Immature natural killer cell (primary cell): ENCODE data around the gene UPF3B. TPM values are rescaled to one million over a fixed set of nuclear protein-coding genes. Genes with fewer than 3 reads are reported as not detected.
"Not testable (repeated sequence)": the region's sequence is repeated elsewhere in the genome, so short reads cannot be mapped to it uniquely, and the experiment has no call there.

Source experiments
- DNase-seq, 3 donors: peaks; one replicate each; pipeline ENCODE4 v3.0.0; 2022; ENCODE audit warnings: mixed read lengths in 1 of 3
- H3K27ac Mint-ChIP-seq, 6 donors: one replicate each; pipeline ENCODE4 v1.8.0; 2020; ENCODE audit warnings: mixed read lengths in 6 of 6, mild to moderate bottlenecking in 5 of 6, inconsistent platforms in 4 of 6, moderate library complexity in 3 of 6
- H3K27me3 Mint-ChIP-seq, 3 donors: one replicate each; pipeline ENCODE4 v1.8.0; 2020 to 2021; ENCODE audit warnings: low read depth in 3 of 3, mild to moderate bottlenecking in 3 of 3, mixed read lengths in 3 of 3, moderate library complexity in 3 of 3, inconsistent platforms in 1 of 3
- H3K36me3 Mint-ChIP-seq, 3 donors: one replicate each; pipeline ENCODE4 v1.8.0; 2020; ENCODE audit warnings: mixed read lengths in 3 of 3, inconsistent platforms in 2 of 3, mild to moderate bottlenecking in 2 of 3
- H3K4me1 Mint-ChIP-seq, 2 donors: one replicate each; pipeline ENCODE4 v1.8.0; 2020; ENCODE audit warnings: inconsistent platforms in 2 of 2, mild to moderate bottlenecking in 2 of 2, mixed read lengths in 2 of 2, moderate library complexity in 1 of 2
- H3K4me3 Mint-ChIP-seq, 5 donors: one replicate each; pipeline ENCODE4 v1.8.0; 2020; ENCODE audit warnings: mild to moderate bottlenecking in 5 of 5, mixed read lengths in 5 of 5, inconsistent platforms in 3 of 5, moderate library complexity in 3 of 5
- H3K9me3 Mint-ChIP-seq, 6 donors: one replicate each; pipeline ENCODE4 v1.8.0; 2020; ENCODE audit warnings: mild to moderate bottlenecking in 6 of 6, mixed read lengths in 6 of 6, inconsistent platforms in 4 of 6, moderate library complexity in 3 of 6
- polyA plus RNA-seq, 3 donors: library from polyadenylated mRNA; unstranded; fragments of 300-500 nt; fragmentation: Illumina TruSeq; gene quantifications; one replicate each; pipeline ENCODE4 v1.2.3, GENCODE V29; 2021

Gene UPF3B
- polyA plus RNA-seq, 3 donors from 2014 or later, result 2.2 to 13.9 (median 5.9) TPM

DNA sequence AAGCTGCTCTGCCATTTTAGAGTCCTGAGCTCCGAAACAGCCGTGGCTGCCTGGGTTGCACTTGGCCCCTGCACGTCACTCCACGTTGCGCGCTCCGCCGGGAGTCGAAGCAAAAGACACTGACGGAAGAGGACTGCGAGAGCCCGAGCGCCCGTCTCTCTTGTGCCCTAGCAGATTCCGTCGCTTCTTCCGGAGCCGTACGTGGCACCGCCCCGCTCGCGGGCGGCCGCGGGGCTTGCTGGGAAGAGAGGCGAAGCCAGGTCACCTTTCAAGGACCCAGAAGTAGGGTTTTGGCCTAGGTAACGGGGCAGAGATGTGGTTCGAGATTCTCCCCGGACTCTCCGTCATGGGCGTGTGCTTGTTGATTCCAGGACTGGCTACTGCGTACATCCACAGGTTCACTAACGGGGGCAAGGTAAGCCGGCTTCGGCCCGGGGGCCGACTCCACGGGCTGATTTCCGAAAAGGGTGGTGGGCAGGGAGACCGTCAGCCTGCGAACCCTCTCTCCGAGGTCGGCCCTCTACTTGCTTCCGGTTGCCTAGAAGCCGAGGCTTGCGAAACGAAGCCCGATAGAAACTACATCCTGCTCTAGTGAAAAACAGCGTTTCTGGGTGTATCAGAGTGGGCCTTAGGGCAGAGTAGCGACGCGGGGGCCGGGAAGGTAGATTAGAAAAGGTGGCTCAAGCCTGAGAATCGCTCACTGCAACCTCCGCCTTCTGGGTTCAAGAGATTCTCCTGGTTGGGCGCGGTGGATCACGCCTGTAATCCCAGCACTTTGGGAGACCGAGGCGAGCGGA is 19.0 kb upstream of the UPF3B start, which contains the start of the genes NDUFA1 and RNF113A:
TSS of gene NDUFA1 (plus strand) at position 234 of the 797 bp plus-strand sequence. CDS start at position 314, 80 bp downstream.
TSS of gene RNF113A (minus strand) at position 135 of the 797 bp plus-strand sequence. CDS start at position 15, 120 bp downstream.
- H3K36me3 Mint-ChIP-seq, result peaks cover 0 to 3% (median 0%) of the 10 kb centered on the region in 3 donors
- peaks cover 0 to 11% (median 7%) of the 10 kb centered on the region in 3 donors for H3K27me3 Mint-ChIP-seq
- peaks cover 20 to 53% of the 10 kb centered on the region in 2 donors for H3K4me1 Mint-ChIP-seq
- H3K9me3 Mint-ChIP-seq, result peaks cover 0 to 2% (median 0%) of the 10 kb centered on the region in 6 donors
- peak within 1 kb of the TSS; percentile 95 to 99 (median 98) for H3K27ac Mint-ChIP-seq
- DNase-seq, result peak; percentile 85 to 86 (median 86)
- H3K4me3 Mint-ChIP-seq, result peak within 1 kb of the TSS; percentile 94 to 100 (median 96)

DNA sequence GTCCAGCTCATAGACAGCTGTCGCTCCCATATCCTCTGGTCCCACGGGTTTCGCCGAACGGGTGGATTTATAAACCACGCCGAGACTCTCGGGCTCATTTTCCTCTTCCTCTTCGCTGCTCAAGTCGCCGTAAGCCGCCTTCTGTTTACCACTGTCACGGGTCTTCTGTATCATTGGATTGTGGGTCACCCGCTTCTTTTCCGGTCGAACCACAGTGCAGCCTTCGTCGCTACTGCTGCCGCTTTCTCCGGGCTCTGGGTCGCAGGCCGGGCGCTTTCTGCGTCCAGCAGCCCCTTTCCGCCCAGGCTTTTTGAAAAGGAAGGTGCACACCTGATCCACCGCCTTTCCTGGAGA is 18.5 kb upstream of the UPF3B start:
- peak overlapping the region; percentile 94 to 100 (median 96) for H3K4me3 Mint-ChIP-seq
- H3K9me3 Mint-ChIP-seq, result peaks cover 0 to 2% (median 0%) of the 10 kb centered on the region in 6 donors
- peak; percentile 72 to 76 (median 76) for DNase-seq
- H3K27ac Mint-ChIP-seq, result peak overlapping the region; percentile 95 to 99 (median 98)
- peaks cover 20 to 52% of the 10 kb centered on the region in 2 donors for H3K4me1 Mint-ChIP-seq
- peaks cover 0 to 11% (median 7%) of the 10 kb centered on the region in 3 donors for H3K27me3 Mint-ChIP-seq
- peaks cover 0 to 3% (median 0%) of the 10 kb centered on the region in 3 donors for H3K36me3 Mint-ChIP-seq

DNA sequence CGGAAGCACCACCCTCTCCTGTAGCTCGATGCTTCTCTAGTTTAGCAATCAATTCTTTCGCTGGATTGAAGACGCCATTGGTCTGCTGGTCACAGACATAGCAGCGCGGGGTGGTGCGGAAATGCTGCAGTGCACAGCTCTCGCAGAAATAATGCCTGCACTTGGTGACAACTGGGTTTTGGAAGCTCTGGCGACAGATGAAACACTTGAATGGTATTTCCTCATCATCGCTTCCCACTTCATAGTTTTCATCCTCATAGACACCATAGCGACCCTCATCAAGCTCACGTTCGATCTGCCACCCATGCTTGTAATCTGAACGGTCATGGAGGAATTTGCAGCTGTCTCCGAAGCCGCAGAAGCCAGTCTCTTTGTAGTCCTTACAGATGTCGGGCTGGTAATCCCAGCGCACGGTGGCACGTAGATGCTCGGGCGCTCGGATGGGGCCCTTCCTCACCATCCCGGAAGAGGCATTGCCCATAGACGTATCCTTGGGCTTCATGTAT is 17.9 kb upstream of the UPF3B start:
- peak; percentile 28 to 41 (median 40) for DNase-seq
- H3K36me3 Mint-ChIP-seq, result peaks cover 0 to 3% (median 0%) of the 10 kb centered on the region in 3 donors
- peak overlapping the region; percentile 94 to 100 (median 96) for H3K4me3 Mint-ChIP-seq

DNA sequence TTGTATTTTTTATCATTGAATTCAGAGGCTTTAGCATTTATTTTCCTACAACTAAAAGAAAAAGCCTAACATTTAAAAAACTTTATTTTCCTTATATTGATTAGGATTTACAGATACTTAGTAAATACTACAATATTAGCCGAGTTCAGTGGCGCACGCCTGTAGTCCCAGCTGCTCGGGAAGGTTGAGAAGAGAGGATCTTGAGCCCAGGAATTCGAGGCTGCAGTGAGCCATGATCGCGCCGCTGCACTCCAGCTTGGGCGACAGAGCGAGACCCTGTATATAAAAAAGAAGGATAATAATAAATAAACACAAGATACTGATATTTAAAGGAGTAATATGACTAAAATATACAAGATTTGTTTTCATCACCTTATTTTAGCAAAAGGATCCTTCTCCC is 681 bp upstream of the UPF3B start:
- peak overlapping the region; percentile 98 to 99 (median 99) for H3K4me3 Mint-ChIP-seq
- H3K27ac Mint-ChIP-seq, result peak overlapping the region; percentile 91 to 99 (median 98)
- peaks cover 13 to 31% of the 10 kb centered on the region in 2 donors for H3K4me1 Mint-ChIP-seq
- no peak for DNase-seq
- H3K9me3 Mint-ChIP-seq, result no peaks in the 10 kb centered on the region
- H3K27me3 Mint-ChIP-seq, result peaks cover 1 to 24% (median 2%) of the 10 kb centered on the region in 3 donors
- peaks cover 0 to under 1% (median 0%) of the 10 kb centered on the region in 3 donors for H3K36me3 Mint-ChIP-seq

More for the DNA sequence above, 17.9 kb upstream of the UPF3B start:
- peak overlapping the region; percentile 95 to 99 (median 98) for H3K27ac Mint-ChIP-seq
- H3K27me3 Mint-ChIP-seq, result peaks cover 0 to 11% (median 7%) of the 10 kb centered on the region in 3 donors
- peaks cover 0 to 2% (median 0%) of the 10 kb centered on the region in 6 donors for H3K9me3 Mint-ChIP-seq
- peaks cover 20 to 48% of the 10 kb centered on the region in 2 donors for H3K4me1 Mint-ChIP-seq

- H3K9me3 Mint-ChIP-seq, result peaks cover 0 to 1% (median 0%) of the 10 kb centered on the region in 6 donors
These were observed 18.9 kb downstream of the UPF3B start for GRCh38 chrX:119833905-119834304.

GRCh38 chrX:119828446-119828845 is 24.3 kb downstream of the UPF3B start:
- peaks cover 0 to 5% (median 1%) of the 10 kb centered on the region in 3 donors for H3K27me3 Mint-ChIP-seq
- no peaks in the 10 kb centered on the region for H3K4me1 Mint-ChIP-seq
- H3K4me3 Mint-ChIP-seq, result no peak overlapping the region

More at GRCh38 chrX:119833905-119834304, 18.9 kb downstream of the UPF3B start:
- H3K36me3 Mint-ChIP-seq, result peaks cover 5 to 24% (median 11%) of the 10 kb centered on the region in 3 donors
- H3K4me3 Mint-ChIP-seq, result no peak overlapping the region
- H3K27ac Mint-ChIP-seq, result no peak overlapping the region
- DNase-seq, result no peak
- no peaks in the 10 kb centered on the region for H3K4me1 Mint-ChIP-seq
- peaks cover 0 to 5% (median 1%) of the 10 kb centered on the region in 3 donors for H3K27me3 Mint-ChIP-seq

GRCh38 chrX:119826399-119826959 is 26.3 kb downstream of the UPF3B start:
- peaks cover 0 to 1% (median 0%) of the 10 kb centered on the region in 6 donors for H3K9me3 Mint-ChIP-seq
- DNase-seq, result no peak
- H3K4me1 Mint-ChIP-seq, result peaks cover 11 to 14% of the 10 kb centered on the region in 2 donors
- H3K27me3 Mint-ChIP-seq, result peaks cover 0 to 1% (median 0%) of the 10 kb centered on the region in 3 donors
- peaks cover 0 to 5% (median 3%) of the 10 kb centered on the region in 3 donors for H3K36me3 Mint-ChIP-seq
- no peak overlapping the region for H3K4me3 Mint-ChIP-seq
- H3K27ac Mint-ChIP-seq, result peak overlapping the region in 1 of 6 donors; percentile 29

More at GRCh38 chrX:119828446-119828845, 24.3 kb downstream of the UPF3B start:
- H3K27ac Mint-ChIP-seq, result no peak overlapping the region
- peaks cover 0 to 1% (median 0%) of the 10 kb centered on the region in 6 donors for H3K9me3 Mint-ChIP-seq
- no peak for DNase-seq
- peaks cover 0 to 7% (median 3%) of the 10 kb centered on the region in 3 donors for H3K36me3 Mint-ChIP-seq

DNA sequence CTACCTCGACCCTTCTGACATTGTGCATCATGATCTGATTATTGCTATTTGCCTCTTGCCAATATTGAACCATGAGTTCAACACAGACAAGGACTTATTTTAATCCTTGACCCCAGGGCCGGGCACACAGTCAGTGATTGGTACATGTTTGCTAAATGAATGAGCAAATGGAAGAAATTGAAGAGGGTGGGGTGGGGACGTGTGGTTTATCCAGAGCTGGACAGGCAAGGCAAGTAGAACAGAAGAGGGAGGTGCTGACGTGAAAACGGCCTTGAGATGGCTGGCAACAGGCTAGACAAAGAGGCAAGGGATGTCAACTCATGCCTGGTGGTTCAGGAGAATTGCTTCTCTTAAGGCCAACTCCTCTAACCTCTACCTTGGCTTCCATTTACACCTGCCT is 28.5 kb downstream of the UPF3B start:
- H3K4me1 Mint-ChIP-seq, result peaks cover 11 to 15% of the 10 kb centered on the region in 2 donors

DNA sequence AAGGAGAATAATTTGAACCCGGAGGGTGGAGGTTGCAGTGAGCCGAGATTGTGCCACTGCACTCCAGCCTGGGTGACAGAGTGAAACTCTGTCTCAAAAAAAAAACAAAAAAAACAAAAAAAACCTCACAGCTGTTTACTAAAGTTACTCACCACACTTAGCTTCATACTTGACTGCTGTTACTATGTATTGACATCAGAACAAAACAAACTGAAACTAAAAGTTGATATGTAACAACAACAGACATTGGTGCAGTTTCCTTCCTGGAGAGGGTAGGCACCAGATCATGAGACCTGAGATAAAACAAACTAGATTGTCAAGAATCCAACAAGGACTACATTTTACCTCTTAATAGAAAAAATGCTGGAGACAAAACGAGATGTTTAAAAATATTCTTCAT is 31.1 kb downstream of the UPF3B start:
- not testable (repeated sequence) for H3K9me3 Mint-ChIP-seq, H3K36me3 Mint-ChIP-seq, H3K27me3 Mint-ChIP-seq
- peak overlapping the region; percentile 18 to 56 (median 39) for H3K4me3 Mint-ChIP-seq
- peak; percentile 69 to 78 (median 75) for DNase-seq
- peaks cover 11 to 15% of the 10 kb centered on the region in 2 donors for H3K4me1 Mint-ChIP-seq
- peak overlapping the region; percentile 77 to 94 (median 87) for H3K27ac Mint-ChIP-seq

More for the DNA sequence above, 28.5 kb downstream of the UPF3B start:
- H3K27ac Mint-ChIP-seq, result peak overlapping the region in 1 of 6 donors; percentile 70
- not testable (repeated sequence) for DNase-seq, H3K27me3 Mint-ChIP-seq, H3K4me3 Mint-ChIP-seq, H3K9me3 Mint-ChIP-seq, H3K36me3 Mint-ChIP-seq

DNA sequence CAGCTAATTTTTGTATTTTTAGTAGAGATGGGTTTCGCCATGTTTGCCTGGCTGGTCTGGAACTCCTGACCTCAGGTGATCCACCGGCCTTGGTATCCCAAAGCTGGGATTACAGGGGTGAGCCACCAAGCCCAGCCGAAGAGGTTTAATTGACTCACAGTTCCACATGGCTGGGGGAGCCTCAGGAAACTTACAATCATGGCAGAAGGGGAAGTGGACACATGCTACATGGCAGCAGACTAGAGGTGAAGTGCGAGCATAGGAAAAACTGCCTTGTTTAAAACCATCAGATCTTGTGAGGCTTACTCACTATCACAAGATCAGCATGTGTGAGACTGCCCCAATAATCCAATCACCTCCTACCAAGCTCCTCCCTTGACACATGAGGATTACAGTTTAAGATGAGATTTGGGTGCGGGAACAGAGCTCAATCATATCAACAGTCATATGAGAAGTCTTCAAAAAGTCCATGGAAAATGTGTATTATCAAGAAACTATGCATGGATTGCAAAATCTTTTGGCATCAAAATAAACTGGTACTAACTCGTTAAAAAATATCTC is 35.6 kb downstream of the UPF3B start:
- H3K27me3 Mint-ChIP-seq, result peaks cover 0 to 6% (median 0%) of the 10 kb centered on the region in 3 donors
- peak overlapping the region in 1 of 6 donors; percentile 25 for H3K27ac Mint-ChIP-seq
- peaks cover 7 to 8% of the 10 kb centered on the region in 2 donors for H3K4me1 Mint-ChIP-seq
- H3K9me3 Mint-ChIP-seq, result no peaks in the 10 kb centered on the region
- DNase-seq, result no peak
- H3K36me3 Mint-ChIP-seq, result no peaks in the 10 kb centered on the region
- no peak overlapping the region for H3K4me3 Mint-ChIP-seq

- Mint-ChIP-seq H3K27me3 (peaks cover 0 to 6% (median 0%) of the 10 kb centered on the region in 3 donors), H3K4me3 (no peak overlapping the region), H3K36me3 (no peaks in the 10 kb centered on the region), H3K9me3 (no peaks in the 10 kb centered on the region), H3K27ac (peak overlapping the region in 1 of 6 donors; percentile 26), H3K4me1 (no peaks in the 10 kb centered on the region)
- no peak for DNase-seq
These were observed 36.5 kb downstream of the UPF3B start for GRCh38 chrX:119816300-119816699.

- H3K27me3 Mint-ChIP-seq, result peaks cover 0 to 4% (median 3%) of the 10 kb centered on the region in 3 donors
- no peaks in the 10 kb centered on the region for H3K9me3 Mint-ChIP-seq
- no peak overlapping the region for H3K4me3 Mint-ChIP-seq
- H3K36me3 Mint-ChIP-seq, result peaks cover 0 to 5% (median 0%) of the 10 kb centered on the region in 3 donors
- no peak overlapping the region for H3K27ac Mint-ChIP-seq
- DNase-seq, result no peak
- no peaks in the 10 kb centered on the region for H3K4me1 Mint-ChIP-seq
These were observed 43.5 kb downstream of the UPF3B start for GRCh38 chrX:119809185-119809666.

DNA sequence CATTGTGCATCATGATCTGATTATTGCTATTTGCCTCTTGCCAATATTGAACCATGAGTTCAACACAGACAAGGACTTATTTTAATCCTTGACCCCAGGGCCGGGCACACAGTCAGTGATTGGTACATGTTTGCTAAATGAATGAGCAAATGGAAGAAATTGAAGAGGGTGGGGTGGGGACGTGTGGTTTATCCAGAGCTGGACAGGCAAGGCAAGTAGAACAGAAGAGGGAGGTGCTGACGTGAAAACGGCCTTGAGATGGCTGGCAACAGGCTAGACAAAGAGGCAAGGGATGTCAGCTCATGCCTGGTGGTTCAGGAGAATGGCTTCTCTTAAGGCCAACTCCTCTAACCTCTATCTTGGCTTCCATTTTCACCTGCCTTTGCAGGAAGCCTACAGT is 44.3 kb downstream of the UPF3B start:
- H3K27ac Mint-ChIP-seq, H3K4me3 Mint-ChIP-seq, H3K4me1 Mint-ChIP-seq, H3K9me3 Mint-ChIP-seq, H3K36me3 Mint-ChIP-seq, DNase-seq, H3K27me3 Mint-ChIP-seq: not testable (repeated sequence)
